IPS-NIHi7 (cell line): ENCODE data around the gene OTOP3.
"Not testable (repeated sequence)": the region's sequence is repeated elsewhere in the genome, so short reads cannot be mapped to it uniquely, and the experiment has no call there.

Experiments
- DNase-seq: peaks from one replicate; pipeline ENCODE4 v3.0.0; 2012; ENCODE audit warnings: mixed read lengths; ENCODE audit errors: extremely low spot score

OTOP3 gene, protein sequence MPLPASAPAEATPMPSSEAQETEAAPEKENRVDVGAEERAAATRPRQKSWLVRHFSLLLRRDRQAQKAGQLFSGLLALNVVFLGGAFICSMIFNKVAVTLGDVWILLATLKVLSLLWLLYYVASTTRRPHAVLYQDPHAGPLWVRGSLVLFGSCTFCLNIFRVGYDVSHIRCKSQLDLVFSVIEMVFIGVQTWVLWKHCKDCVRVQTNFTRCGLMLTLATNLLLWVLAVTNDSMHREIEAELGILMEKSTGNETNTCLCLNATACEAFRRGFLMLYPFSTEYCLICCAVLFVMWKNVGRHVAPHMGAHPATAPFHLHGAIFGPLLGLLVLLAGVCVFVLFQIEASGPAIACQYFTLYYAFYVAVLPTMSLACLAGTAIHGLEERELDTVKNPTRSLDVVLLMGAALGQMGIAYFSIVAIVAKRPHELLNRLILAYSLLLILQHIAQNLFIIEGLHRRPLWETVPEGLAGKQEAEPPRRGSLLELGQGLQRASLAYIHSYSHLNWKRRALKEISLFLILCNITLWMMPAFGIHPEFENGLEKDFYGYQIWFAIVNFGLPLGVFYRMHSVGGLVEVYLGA

DNA sequence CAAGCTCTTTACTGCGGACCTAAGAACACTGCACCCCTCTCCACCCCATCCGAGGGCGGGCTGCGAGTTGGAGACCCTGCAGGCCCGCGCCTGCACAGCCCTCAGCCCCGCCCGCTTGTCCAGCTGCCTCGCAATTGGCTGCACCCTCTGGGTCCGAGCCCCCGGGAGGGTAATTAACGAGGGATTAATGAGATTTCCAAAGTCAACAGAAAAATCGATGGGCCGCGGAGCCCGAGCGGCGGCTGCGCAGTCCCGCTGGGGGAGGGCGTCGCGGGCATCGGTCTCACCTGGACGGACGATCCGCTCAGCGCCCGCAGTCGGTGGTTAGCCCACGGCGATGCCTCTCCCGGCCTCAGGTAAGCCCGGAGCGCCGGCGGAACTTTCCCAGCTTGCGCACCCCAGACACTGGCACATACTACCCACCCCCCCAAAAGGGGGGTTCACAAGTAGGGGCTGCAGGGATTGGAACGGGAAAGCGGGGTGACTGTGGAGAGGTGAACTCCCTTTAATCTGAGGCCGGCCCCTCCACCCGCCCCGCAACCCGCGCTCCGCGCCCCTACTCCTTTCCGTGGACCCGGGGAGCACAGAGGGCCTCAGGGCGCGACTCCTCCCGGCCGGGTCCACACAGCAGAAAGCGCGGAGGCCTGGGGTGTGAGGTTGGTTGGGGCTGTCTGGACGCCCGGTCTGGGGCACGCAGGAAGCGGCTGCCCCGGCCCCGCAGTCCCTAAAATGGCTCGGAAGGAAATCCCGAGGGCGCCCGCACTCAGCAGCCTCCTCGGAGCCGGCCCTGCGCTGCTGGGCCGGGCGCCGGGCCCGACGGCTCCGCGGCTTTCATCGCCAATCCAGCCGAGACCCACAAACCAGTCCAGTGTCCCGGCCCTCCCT lies at the start of gene OTOP3:
TSS of gene OTOP3 (plus strand) at position 314 of the 885 bp plus-strand sequence. CDS start at position 338, 24 bp downstream.
- peak; percentile 51 for DNase-seq

DNA sequence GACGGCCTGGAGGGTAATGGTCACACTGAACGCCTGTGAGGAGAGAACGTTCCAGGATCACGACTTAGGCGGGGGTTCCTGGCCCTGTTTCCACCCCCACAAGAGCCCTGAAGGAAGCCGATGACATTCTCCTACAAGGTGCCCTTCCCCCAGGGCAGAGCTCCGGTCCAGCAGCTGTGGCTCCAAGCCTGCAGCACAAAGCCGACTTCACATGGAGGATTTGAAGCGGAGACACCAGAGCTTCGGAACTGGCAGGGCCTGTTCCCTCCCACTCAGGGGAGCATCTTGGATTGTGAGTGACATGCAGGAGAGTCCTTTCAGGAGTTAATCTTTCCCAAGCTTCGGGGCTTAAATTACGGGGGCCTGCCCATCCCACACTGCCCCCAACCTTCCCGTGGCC lies 47.2 kb upstream of the OTOP3 start:
- DNase-seq = no peak

- DNase-seq = no peak
Observed at GRCh38 chr17:74890554-74890953, 45.1 kb upstream of the OTOP3 start.

DNA sequence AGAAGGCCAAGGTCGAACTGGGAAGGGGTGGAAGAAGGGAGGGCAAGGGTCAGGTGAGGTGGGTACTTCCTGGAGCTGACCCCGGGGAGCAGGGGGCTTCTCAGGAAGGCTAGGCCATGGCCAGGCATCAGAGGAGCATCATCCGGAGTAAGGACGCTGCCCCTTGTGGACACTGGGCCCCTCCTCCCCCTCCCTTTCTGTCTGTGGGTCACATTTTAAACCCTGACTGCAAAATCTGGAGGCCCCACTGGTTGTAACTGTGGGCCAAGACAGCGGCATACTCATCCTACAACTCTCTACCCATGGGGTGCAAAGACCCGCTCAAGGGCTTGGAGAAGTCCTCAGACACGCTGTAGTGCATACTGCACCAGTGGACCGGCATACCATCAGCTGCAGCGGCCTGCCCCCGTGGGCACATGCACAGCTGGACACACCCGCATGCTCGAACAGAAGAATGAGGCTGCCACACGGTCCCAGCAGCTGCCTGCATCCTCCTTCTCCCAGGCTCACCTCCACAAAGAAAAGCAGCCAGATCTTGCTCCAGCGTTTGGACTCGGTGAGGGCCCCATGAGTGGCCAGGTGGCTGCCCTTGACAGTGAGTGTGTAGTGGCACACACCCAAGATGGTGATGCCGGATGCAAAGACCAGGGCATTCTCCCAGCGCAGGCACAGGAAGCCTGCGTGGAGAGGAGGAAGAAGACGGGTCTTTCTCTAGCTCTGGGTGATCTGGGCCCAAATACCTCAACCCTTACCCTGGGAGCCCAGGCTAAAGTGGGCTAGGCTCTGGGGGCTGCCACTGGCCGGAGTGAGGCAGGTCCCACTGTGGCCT lies 43.5 kb upstream of the OTOP3 start:
- no peak for DNase-seq

DNA sequence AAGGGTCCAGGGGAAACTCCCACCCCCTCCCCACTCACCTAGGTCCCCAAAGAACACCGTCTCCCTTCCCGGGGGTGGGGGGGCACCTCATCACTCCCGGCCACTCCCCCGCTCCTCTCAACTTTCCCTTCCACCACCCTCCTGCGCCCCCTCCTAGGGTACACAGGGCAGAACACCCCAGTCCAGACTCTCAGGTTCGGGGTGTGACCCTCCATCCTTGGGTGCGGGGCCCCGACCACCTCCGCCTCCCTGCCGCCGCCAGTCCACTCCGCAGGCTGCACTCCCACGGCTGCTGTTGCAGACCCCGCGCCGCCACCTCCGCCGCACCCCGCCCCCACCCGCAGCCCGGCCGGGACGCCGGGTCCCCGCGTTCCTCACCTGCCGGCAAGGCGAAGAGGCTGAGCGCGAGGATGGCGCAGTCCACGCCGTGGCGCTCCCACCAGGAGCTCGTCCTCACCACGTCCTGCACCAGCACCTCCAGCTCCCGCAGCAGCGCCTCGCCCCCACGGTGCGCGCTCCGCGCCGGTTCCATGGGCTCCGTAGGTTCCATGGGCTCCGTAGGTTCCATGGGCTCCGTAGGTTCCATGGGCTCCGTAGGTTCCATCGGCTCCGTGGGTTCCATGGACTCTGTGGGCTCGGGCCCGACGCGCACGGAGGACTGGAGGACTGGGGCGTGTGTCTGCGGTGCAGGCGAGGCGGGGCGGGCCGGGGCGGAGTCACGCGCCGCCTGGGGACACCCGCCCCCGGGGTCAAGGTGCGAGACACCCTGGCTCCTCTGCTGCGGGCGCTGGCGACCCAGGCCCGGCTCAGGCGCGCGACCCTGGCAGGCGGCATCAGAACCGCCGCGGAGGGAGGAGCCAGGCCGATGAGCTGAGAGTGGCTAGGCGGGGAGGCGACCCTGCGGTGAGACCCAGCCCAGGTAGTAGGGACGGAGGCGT lies 42.5 kb upstream of the OTOP3 start, which contains the start of gene FADS6:
TSS of gene FADS6 (minus strand) at position 660 of the 938 bp plus-strand sequence. CDS start at position 622, 38 bp downstream.
- DNase-seq = peak; percentile 66

DNA sequence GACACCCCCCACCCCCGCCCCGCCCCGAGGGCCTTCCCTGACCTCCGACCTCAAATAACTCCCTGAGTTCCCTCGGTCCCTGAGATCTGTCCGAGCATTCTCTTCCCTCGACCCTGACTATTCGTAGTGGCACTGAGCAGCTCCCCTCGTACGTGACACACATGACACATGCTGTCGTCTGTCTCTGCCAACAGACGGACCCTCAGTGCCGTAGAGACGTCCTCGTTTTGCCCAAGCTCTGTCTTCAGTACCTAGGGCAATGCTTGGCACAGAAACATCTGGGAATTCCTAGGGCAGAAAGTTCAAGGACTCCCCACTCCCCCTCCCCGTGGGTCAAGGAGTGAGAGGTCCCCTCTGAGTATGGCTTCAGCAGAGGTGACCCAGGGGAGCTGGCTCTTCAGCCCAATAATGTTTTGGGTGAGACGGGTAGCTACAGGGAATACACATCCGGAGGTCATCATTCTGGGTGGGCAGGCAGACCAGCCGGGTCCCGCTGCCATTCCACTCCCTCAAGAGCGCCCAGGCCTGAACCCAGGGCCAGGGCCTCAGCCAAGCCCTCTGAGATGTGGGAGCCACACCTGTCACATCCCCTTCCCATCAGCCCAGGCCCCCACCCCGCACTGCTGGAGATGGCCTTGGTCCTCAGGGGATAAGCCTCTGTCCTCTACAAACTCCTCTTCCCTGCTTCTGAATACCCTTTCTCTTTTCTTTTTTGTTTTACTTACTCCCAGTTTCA lies 41.6 kb upstream of the OTOP3 start:
- DNase-seq = no peak

DNA sequence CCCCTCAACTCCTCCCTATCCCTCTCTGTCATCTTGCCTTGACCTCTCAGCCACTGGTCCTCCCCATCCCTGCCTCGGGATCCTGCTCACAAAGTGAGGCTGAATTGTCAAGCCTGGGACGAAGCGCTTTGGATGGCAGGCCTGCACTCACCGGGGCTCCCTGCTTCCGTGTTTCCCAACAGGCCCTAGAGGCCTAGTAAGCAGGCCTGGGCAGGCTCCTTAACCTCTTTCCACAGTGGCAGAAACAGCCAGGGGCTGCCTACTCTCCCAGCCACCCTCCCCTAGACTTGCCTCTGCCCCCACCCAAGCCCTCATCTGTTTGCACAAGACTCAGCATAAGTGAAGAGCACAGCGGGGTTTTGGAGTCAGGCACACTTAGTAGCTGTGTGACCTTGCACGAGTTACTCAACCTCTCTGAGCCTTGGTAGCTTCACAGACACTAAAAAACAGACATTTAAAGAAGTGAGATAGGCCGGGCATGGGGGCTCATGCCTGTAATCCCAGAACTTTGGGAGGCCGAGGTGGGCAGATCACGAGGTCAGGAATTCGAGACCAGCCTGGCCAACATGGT lies 37.2 kb upstream of the OTOP3 start:
- DNase-seq = no peak

GRCh38 chr17:74900208-74900607 lies 35.5 kb upstream of the OTOP3 start:
- no peak for DNase-seq

DNA sequence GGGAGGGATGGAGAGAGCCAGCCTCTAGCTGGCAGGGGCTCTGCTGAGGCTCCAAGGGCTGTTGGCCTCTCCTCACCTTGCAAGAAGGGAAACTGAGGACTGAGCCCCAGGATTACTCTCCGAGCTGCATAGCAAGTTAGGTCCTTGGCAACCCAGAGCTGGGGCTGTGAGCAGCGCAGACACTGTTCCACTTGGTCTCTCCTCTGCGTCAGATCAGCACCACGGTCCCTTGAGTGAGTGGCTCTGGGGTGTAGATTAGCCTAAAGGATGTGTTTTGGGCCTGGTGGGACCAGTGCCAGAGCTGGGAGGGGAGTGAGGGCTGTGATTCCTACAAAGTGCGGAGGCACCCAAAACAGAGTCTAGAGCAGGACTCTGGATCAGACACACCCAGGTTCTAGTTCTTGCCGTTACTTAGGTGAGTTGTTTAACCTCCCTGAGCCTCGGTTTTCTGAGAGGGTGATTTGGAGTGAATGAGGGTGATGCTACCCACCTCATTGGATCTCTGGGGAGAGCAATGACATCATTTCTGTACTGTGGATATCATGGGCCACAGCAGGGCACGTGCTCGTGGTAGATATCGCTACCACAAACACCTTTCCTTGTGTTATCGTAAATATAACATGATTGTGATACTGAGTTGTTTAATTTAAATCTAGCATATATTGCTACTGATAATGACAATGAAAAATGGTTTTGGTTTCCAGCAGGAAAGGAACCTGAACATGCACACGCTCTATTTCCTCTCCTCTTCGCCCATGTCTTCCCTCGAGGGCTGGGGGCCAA lies 34.2 kb upstream of the OTOP3 start:
- no peak for DNase-seq

GRCh38 chr17:74903034-74903433 lies 32.7 kb upstream of the OTOP3 start:
- no peak for DNase-seq

DNA sequence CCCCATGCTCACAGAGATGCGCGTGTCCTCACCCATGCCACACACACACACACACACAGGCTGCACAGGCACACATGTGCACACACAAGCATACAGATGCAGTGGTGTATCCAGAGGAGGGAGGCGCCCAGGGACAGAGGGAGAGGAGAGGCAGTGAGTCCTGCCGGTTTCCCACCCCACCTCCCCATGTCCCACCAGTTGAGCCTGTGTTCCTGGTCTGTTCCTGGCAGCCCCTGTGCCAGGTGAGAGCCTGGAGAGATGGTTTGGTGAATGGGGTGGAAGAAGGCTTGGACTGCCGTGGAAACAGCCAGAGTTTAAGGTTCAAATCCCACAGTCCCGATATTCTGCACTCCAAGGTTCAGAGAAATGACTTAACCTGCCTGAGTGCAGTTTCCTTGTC lies 32.0 kb upstream of the OTOP3 start:
- no peak for DNase-seq

DNA sequence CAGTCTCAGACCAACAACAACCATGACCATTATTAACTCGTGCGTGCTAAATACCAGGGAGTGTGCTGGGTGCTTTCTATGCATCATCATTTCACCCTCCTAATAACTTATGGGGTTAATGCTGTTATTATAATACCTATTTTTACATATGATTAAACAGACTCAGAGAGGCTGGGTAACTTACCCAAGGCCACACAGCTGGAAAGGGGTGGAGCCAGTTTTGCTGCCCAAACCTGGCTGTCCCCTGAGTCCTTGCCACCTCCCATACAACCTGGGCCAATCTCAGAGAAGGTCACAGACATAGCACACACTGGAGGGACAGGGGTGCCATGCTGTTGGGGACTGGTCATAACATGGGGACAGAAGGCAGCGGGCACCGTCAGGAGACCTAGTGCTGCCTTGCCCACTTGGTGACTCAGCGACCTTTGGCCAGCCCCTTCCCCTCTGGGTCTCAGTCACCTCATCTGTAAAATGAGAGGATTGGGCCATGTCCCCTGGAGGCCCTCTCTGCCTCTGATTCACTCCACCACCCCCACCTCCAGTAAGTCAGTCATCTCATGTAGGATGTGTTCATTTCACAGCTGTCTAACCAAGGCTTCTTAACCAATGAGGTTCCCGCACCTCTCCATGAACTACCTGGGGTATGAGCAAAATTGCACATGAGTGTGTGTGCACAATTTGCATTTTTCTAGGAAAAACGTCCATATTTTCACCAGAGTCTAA lies 30.9 kb upstream of the OTOP3 start:
- no peak for DNase-seq

GRCh38 chr17:74906214-74906793 lies 29.4 kb upstream of the OTOP3 start:
- DNase-seq = not testable (repeated sequence)

- DNase-seq = no peak
Observed at GRCh38 chr17:74907012-74907411, 28.7 kb upstream of the OTOP3 start.

DNA sequence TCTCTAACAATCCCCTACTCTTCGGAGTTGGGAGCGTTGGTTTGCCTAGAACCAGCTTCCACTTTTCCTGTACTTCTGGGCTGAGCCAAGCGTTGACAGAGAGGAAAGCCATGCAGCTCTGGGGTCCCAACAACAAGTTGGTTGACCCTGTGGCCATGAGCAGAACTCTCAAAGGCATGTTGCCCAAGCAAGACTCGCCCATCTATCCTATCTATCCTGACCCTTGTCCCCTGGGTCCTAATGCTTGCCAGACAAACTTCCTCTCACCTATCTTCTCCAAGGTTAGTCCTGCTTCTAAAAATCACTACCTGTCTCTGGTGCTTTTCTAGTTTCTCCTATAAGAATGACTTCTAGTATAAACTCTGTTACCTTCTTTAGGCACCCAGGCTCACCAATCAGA lies 26.6 kb upstream of the OTOP3 start:
- not testable (repeated sequence) for DNase-seq

DNA sequence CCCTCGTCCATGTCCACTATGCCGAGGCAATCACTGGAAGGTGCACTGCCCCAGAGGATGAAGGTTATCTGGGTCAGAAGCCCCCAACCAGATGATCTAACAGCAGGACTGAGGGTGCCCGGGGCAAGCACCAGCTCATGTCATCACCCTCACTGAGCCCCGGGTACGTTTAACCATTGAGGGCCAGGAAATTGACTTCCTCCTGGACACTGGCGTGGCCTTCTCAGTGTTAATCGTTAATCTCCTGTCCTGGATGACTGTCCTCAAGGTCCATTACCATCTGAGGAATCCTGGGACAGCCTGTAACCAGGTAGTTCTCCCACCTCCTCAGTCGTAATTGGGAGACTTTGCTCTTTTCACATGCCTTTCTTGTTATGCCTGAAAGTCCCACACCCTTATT lies 24.3 kb upstream of the OTOP3 start:
- DNase-seq = not testable (repeated sequence)

GRCh38 chr17:74916136-74916850 lies 19.4 kb upstream of the OTOP3 start:
- DNase-seq = no peak
